Esophagus squamous epithelium (tissue), 4 donors: ENCODE results near the gene FFAR3.

Source experiments
- POLR2A ChIP-seq, 4 donors: fragments of 450-650 bp; IDR thresholded peaks; one replicate each; pipeline ENCODE4 v1.6.1; 2017; ENCODE audit warnings: antibody characterized with exemption in 4 of 4, mild to moderate bottlenecking in 4 of 4, moderate library complexity in 3 of 4
- TF ChIP-seq, protein P1 (sequence below), 6 experiments: fragments of 450-650 bp in 4 of 6; fragments of 200-600 bp in 2 of 6; sonication (generic) in 2 of 6; IDR thresholded peaks; one replicate each; pipeline ENCODE4 v1.5.1; 2016 to 2019; ENCODE audit warnings: antibody characterized with exemption in 6 of 6, mild to moderate bottlenecking in 4 of 6, moderate library complexity in 4 of 6

DNA sequence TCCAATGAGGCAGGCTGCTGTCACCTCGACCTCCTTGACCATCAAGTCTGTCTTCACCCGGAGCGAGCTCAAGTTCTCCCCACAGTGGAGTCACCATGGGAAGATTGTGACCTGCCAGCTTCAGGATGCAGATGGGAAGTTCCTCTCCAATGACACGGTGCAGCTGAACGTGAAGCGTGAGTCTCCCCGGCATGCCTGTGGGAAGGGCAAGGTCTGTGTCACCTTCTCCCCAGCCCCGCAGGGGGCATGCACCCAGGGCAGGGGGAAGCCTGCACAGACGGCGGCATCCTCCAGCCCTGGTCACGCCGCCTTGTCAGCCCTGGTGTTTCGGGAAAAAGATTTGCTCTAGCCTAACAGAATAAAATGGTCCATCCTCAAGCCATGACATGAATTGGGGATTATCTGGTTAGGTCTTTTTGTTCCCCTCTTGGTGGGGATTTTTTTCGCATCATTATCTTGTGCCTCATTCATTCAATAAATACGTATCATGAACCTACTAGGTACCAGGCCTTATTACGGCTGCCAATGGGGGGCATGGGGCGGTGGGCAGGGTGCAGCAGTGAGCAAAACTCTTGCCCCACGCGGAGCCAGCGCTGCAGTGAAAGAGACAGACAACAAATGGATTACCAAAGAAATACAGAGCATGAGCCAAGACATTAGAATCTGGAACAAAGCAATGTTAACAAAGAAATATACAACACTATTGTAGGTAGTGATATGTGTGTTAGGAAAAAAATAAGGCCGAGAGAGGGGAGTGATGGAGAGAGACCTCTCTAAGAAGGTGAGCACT, 21.9 kb upstream of the FFAR3 start:
- TF ChIP-seq, protein P1, sequence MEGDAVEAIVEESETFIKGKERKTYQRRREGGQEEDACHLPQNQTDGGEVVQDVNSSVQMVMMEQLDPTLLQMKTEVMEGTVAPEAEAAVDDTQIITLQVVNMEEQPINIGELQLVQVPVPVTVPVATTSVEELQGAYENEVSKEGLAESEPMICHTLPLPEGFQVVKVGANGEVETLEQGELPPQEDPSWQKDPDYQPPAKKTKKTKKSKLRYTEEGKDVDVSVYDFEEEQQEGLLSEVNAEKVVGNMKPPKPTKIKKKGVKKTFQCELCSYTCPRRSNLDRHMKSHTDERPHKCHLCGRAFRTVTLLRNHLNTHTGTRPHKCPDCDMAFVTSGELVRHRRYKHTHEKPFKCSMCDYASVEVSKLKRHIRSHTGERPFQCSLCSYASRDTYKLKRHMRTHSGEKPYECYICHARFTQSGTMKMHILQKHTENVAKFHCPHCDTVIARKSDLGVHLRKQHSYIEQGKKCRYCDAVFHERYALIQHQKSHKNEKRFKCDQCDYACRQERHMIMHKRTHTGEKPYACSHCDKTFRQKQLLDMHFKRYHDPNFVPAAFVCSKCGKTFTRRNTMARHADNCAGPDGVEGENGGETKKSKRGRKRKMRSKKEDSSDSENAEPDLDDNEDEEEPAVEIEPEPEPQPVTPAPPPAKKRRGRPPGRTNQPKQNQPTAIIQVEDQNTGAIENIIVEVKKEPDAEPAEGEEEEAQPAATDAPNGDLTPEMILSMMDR (IDR thresholded peaks at IDR 0.05), result no peak
- no peak for TF ChIP-seq POLR2A (IDR thresholded peaks at IDR 0.05)
